DND-41 (cell line): Measurements from ENCODE around the gene MRPS16.

Source experiments
- ATAC-seq: fragments of 200-7000 bp; cut with Tn5 transposase; 3 replicates; pipeline ENCODE4 v1.9.1; 2021; ENCODE audit warnings: low read depth; ENCODE audit not compliant: insufficient read depth
- DNase-seq: peaks from one replicate; pipeline ENCODE4 v3.0.0-alpha.2; 2020
- H2AFZ ChIP-seq: 2 replicates; pipeline ENCODE4 v1.6.0; 2012; ENCODE audit warnings: low read depth, low read length
- H3K27ac ChIP-seq: 2 replicates; pipeline ENCODE4 v1.5.1; 2012; ENCODE audit warnings: low read length, inconsistent platforms
- H3K27me3 ChIP-seq: fragments of 200-600 bp; sonication (generic); 2 replicates; pipeline ENCODE4 v1.6.0; 2012; ENCODE audit warnings: low read length, mild to moderate bottlenecking, inconsistent platforms; ENCODE audit not compliant: insufficient read depth, poor library complexity
- H3K36me3 ChIP-seq: 2 replicates; pipeline ENCODE4 v1.5.1; 2012; ENCODE audit warnings: low read length, inconsistent platforms; ENCODE audit not compliant: insufficient read depth
- H3K4me1 ChIP-seq: 2 replicates; pipeline ENCODE4 v1.5.1; 2012; ENCODE audit warnings: mild to moderate bottlenecking, low read length; ENCODE audit not compliant: insufficient read depth
- H3K4me2 ChIP-seq: 2 replicates; pipeline ENCODE4 v1.6.0; 2012; ENCODE audit warnings: mild to moderate bottlenecking, moderate library complexity, low read length, inconsistent platforms; ENCODE audit not compliant: insufficient read depth
- H3K4me3 ChIP-seq, 2 experiments: fragments of 200-600 bp in 1 of 2; shearing (Covaris generic) in 1 of 2; 2 replicates each; pipeline ENCODE4 v1.5.1; 2012 to 2016; ENCODE audit warnings: inconsistent platforms in 2 of 2, low read length in 2 of 2, mild to moderate bottlenecking in 2 of 2, low read depth in 1 of 2, moderate library complexity in 1 of 2
- H3K79me2 ChIP-seq: 2 replicates; pipeline ENCODE4 v1.6.0; 2012; ENCODE audit warnings: low read length, inconsistent platforms; ENCODE audit not compliant: insufficient read depth
- H3K9ac ChIP-seq: 2 replicates; pipeline ENCODE4 v1.6.0; 2012; ENCODE audit warnings: low read depth, mild to moderate bottlenecking, inconsistent platforms, low read length, moderate library complexity
- H3K9me3 ChIP-seq: 2 replicates; pipeline ENCODE4 v1.5.1; 2012; ENCODE audit warnings: low read length, moderate library complexity, mild to moderate bottlenecking, inconsistent platforms; ENCODE audit not compliant: insufficient read depth, severe bottlenecking
- H4K20me1 ChIP-seq: 2 replicates; pipeline ENCODE4 v1.6.0; 2012; ENCODE audit warnings: low read length; ENCODE audit not compliant: insufficient read depth
- EZH2 ChIP-seq: IDR thresholded peaks from 3 replicates; pipeline ENCODE4 v1.6.1; 2012; ENCODE audit warnings: borderline replicate concordance, low read depth, mild to moderate bottlenecking, moderate library complexity, low read length, inconsistent platforms; ENCODE audit not compliant: severe bottlenecking
- TF ChIP-seq, protein P1 (sequence below): IDR thresholded peaks from 2 replicates; pipeline ENCODE4 v1.5.1; 2012; ENCODE audit warnings: borderline replicate concordance, low read length, moderate library complexity, mild to moderate bottlenecking; ENCODE audit not compliant: poor library complexity, severe bottlenecking; ENCODE audit errors: extremely low read depth

Gene MRPS16

DNA sequence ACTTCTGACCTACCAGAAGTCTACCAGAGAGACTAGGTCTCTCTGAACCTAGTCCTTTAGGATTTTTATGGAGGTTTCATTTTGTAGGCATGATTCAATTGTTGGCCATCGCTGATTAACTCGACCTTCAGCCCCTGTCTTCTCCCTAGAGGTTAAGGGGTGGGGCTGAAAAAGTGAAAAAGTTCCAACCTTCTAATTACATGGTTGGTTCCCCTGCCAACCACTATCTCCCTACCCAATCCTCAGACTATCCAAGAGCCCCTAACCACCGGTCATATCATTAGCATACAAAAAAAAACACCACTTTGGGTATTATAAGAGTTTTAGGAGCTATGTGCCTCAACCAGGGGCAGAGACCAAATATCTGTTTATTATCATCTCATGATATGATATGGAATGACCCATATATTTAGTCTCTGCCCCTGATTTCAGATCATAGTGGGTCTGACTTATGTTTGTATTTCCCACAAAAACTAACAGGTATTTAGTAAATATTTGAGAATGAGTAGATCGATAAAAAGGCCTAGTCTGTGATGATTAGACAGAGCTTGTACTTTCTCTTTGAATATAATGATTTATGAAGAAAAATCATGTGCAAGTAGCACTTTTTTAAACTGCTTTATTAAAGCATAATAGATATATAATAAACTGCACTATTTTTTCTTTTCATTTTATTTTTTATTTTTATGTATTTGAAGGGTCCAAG lies 41.2 kb downstream of the MRPS16 start:
- DNase-seq: no peak
- Histone ChIP-seq H3K27me3 (no peaks in the 10 kb centered on the region), H3K36me3 (peaks cover 15% of the 10 kb centered on the region; the same call in 1 of the 2 replicates), H2AFZ (no peak overlapping the region), H3K9me3 (no peaks in the 10 kb centered on the region), H3K4me3 (no peak overlapping the region), H3K27ac (no peak overlapping the region), H3K79me2 (no peaks in the 10 kb centered on the region), H3K4me2 (no peak overlapping the region), H4K20me1 (no peaks in the 10 kb centered on the region), H3K4me1 (no peaks in the 10 kb centered on the region), H3K9ac (no peak overlapping the region)
- TF ChIP-seq, protein P1, sequence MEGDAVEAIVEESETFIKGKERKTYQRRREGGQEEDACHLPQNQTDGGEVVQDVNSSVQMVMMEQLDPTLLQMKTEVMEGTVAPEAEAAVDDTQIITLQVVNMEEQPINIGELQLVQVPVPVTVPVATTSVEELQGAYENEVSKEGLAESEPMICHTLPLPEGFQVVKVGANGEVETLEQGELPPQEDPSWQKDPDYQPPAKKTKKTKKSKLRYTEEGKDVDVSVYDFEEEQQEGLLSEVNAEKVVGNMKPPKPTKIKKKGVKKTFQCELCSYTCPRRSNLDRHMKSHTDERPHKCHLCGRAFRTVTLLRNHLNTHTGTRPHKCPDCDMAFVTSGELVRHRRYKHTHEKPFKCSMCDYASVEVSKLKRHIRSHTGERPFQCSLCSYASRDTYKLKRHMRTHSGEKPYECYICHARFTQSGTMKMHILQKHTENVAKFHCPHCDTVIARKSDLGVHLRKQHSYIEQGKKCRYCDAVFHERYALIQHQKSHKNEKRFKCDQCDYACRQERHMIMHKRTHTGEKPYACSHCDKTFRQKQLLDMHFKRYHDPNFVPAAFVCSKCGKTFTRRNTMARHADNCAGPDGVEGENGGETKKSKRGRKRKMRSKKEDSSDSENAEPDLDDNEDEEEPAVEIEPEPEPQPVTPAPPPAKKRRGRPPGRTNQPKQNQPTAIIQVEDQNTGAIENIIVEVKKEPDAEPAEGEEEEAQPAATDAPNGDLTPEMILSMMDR: no peak
- no peak for TF ChIP-seq EZH2
- ATAC-seq: no peak

DNA sequence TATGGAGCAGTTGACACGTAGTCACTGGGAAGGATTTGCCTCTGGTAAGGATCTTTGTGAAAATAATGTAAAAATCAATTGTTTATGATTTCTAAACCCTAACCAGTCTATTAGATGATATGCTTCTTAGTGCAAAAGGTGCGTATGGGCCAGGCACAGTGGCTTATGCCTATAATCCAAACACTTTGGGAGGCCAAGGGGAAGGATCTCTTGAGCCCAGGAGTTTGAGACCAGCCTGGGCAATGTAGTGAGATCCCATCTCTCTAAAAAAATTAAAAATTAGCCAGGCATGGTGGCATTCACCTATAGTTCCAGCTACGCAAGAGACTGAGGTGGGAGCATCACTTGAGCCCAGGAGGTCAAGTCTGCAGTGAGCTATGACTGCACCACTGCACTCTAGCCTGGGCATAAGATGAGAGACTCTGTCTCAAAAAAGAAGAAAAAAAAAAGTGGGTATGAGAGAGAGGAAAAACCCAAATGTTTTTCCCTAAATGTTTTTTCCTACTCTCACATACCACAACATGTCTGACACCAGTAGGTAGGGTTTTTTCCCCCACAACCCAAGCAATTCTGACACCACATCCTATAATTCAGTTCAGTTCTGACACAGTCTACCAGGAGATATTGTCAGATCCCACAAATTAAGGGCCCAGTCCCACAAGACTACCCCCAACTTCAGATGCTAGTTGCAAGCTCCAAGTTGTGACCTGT lies 41.9 kb downstream of the MRPS16 start:
- no peak overlapping the region for H3K4me3 ChIP-seq
- no peaks in the 10 kb centered on the region for H3K4me1 ChIP-seq
- ATAC-seq (no peak), DNase-seq (no peak)
- no peak overlapping the region for H3K9ac ChIP-seq
- no peaks in the 10 kb centered on the region for H4K20me1 ChIP-seq
- TF ChIP-seq, protein P1: no peak
- no peak for TF ChIP-seq EZH2
- H3K27me3 ChIP-seq: no peaks in the 10 kb centered on the region
- H3K4me2 ChIP-seq: no peak overlapping the region
- no peaks in the 10 kb centered on the region for H3K9me3 ChIP-seq
- no peaks in the 10 kb centered on the region for H3K79me2 ChIP-seq
- H2AFZ ChIP-seq: no peak overlapping the region
- H3K27ac ChIP-seq: no peak overlapping the region
- H3K36me3 ChIP-seq: peaks cover 14% of the 10 kb centered on the region; the same call in 1 of the 2 replicates

DNA sequence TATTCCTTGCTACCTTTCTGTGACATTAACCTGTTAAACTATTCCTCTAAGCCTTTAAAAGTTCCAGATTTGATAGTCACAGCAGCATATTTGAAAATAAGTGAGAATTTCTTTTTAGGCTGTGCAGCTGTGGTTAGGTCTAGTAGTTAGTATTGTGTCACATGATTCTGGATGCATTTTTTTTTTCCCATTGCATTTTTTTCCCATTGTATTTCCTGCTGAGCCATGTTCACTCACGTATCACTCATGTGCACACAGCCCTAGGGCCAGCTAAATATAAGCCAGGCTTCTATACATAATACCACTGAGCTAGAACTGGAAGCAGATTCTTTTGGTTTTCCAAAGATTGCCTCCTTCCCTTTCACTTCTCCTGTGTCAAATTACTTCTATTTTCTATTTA lies 42.7 kb downstream of the MRPS16 start:
- Histone ChIP-seq H3K27me3 (no peaks in the 10 kb centered on the region), H3K36me3 (peaks cover 14% of the 10 kb centered on the region; the same call in 1 of the 2 replicates), H4K20me1 (no peaks in the 10 kb centered on the region), H3K4me2 (no peak overlapping the region), H3K4me1 (no peaks in the 10 kb centered on the region), H3K9me3 (no peaks in the 10 kb centered on the region), H3K27ac (no peak overlapping the region), H2AFZ (no peak overlapping the region), H3K9ac (no peak overlapping the region), H3K4me3 (no peak overlapping the region), H3K79me2 (no peaks in the 10 kb centered on the region)
- DNase-seq (no peak), ATAC-seq (no peak)
- TF ChIP-seq EZH2: no peak
- TF ChIP-seq, protein P1: no peak
